HepG2 (cell line): ENCODE measurements around the gene ZNF772.
"Not testable (repeated sequence)": the region's sequence is repeated elsewhere in the genome, so short reads cannot be mapped to it uniquely, and the experiment has no call there.

ENCODE experiments used
- ZNF263 ChIP-seq: sonication (generic); formaldehyde crosslinking; IDR thresholded peaks from 2 replicates; pipeline ENCODE4 v1.4.0; 2020; ENCODE audit warnings: missing genetic modification reagents
- ZNF674 ChIP-seq: sonication (generic); formaldehyde crosslinking; IDR thresholded peaks from 2 replicates; pipeline ENCODE4 v1.5.0; 2020; ENCODE audit warnings: low read depth, mild to moderate bottlenecking, missing genetic modification reagents
- TF ChIP-seq, protein P1 (sequence below): sonication (generic); formaldehyde crosslinking; IDR thresholded peaks from 2 replicates; pipeline ENCODE4 v1.5.0; 2020; ENCODE audit warnings: mild to moderate bottlenecking, missing genetic modification reagents, moderate library complexity

DNA sequence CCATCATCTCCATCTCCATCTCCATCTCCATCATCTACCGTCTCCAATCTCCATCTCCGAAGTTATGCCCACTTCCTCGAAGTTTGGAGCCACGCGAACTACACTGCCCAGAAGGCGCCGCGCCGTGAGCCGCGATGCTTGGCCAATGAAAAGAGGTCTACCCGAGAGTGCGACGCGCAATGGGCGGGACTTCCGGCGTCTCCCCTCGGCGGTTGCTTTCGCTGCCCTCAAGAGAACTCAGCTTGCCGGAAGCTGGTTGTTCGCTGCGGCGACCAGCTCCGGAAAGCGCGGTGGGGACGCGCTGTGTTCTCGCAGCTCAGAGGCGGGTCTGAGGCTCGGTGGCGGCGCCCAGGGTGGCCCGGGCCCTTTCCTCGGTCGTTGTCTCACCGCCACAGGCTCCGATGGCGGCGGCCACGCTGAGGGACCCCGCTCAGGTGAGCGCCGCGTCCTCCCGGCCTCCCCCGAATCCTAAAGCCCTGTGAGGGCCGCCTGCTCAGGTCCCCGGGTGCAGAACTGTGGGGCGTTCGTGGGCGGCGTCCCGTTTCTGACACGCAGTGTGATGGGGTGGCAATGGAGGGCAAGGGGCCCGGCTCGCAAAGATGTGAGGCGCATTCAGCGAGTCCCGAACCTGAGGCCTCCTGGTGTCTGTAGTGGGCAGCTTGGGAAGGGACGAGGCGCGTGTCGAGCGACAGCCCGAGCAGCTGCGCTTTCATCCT lies 22.5 kb upstream of the ZNF772 start, which contains the start of gene ZNF773:
- TF ChIP-seq ZNF674 (CRISPR knock-in tag); ZNF263: not testable (repeated sequence)
- TF ChIP-seq, protein P1, sequence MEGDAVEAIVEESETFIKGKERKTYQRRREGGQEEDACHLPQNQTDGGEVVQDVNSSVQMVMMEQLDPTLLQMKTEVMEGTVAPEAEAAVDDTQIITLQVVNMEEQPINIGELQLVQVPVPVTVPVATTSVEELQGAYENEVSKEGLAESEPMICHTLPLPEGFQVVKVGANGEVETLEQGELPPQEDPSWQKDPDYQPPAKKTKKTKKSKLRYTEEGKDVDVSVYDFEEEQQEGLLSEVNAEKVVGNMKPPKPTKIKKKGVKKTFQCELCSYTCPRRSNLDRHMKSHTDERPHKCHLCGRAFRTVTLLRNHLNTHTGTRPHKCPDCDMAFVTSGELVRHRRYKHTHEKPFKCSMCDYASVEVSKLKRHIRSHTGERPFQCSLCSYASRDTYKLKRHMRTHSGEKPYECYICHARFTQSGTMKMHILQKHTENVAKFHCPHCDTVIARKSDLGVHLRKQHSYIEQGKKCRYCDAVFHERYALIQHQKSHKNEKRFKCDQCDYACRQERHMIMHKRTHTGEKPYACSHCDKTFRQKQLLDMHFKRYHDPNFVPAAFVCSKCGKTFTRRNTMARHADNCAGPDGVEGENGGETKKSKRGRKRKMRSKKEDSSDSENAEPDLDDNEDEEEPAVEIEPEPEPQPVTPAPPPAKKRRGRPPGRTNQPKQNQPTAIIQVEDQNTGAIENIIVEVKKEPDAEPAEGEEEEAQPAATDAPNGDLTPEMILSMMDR = 0 out of 2 replicates have a peak, but pooled peaks have one; percentile 12
